ENCODE results near the gene ANKRD34A. TPM values are rescaled to one million over a fixed set of nuclear protein-coding genes. Genes with fewer than 3 reads are reported as not detected.

Gene ANKRD34A
- total and polyA plus RNA-seq, 2 of the 4 experiments (the other 2 are of a cell fraction) = 0.90 to 1.9 TPM

GRCh38 chr1:145996433-145997015 lies 32.1 kb upstream of the ANKRD34A start, which contains the start of gene TXNIP:
Gene TXNIP, minus strand, starts transcription at chr1:145996579. Its CDS starts 313 bp downstream, at chr1:145996266.
- Histone ChIP-seq H3K9me3 (ENCODE audit: control insufficient read depth, insufficient read depth, low read length) (no peaks in the 10 kb centered on the region), H2BK120ac (ENCODE audit: low read depth, low read length) (peak within 1 kb of the TSS; percentile 86), H3K18ac (ENCODE audit: low read depth, low read length) (peak within 1 kb of the TSS; percentile 82), H3K14ac (replicated peaks; ENCODE audit: low read depth, low read length) (peak within 1 kb of the TSS; percentile 91), H3K4me1 (ENCODE audit: control insufficient read depth, insufficient read depth, low read length) (peaks cover 10% of the 10 kb centered on the region), H4K20me1 (ENCODE audit: insufficient read depth, low read length) (peaks cover 12% of the 10 kb centered on the region; the same call in 1 of the 2 replicates), H3K4me3 (ENCODE audit: insufficient read depth, low read depth, low read length) (peak within 1 kb of the TSS; percentile 87), H3K4me2 (ENCODE audit: low read depth, low read length) (peak within 1 kb of the TSS; percentile 92), H3K4ac (ENCODE audit: low read depth, low read length) (peak within 1 kb of the TSS; percentile 88), H3K9me1 (ENCODE audit: insufficient read depth, low read length) (peaks cover 9% of the 10 kb centered on the region), H3K27ac (ENCODE audit: insufficient read depth, low read length) (peak within 1 kb of the TSS; percentile 76), H2AK5ac (ENCODE audit: low read depth, low read length) (peak within 1 kb of the TSS; percentile 75), H3K27me3 (ENCODE audit: control insufficient read depth, insufficient read depth, low read length) (no peaks in the 10 kb centered on the region), H3K23ac (ENCODE audit: low read depth, low read length) (peak within 1 kb of the TSS; percentile 88), H3K9ac (ENCODE audit: low read depth, low read length) (peak within 1 kb of the TSS; percentile 97), H4K8ac (ENCODE audit: low read depth in 2 of 2, low read length in 2 of 2) (peak within 1 kb of the TSS; percentile 76 to 92), H4K5ac (ENCODE audit: low read depth, low read length) (peak within 1 kb of the TSS; percentile 78), H2AFZ (replicated peaks; ENCODE audit: low read length, poor library complexity) (peak within 1 kb of the TSS; percentile 98), H2AK9ac (replicated peaks; ENCODE audit: low read depth, low read length, poor library complexity) (peak within 1 kb of the TSS; percentile 18), H3K56ac (ENCODE audit: extremely low read depth, insufficient read depth, low read length) (peak within 1 kb of the TSS; percentile 88), H2BK20ac (ENCODE audit: low read depth, low read length) (peak within 1 kb of the TSS; percentile 54), H2BK5ac (ENCODE audit: low read depth, low read length, poor library complexity, severe bottlenecking) (peak within 1 kb of the TSS; percentile 86), H2BK15ac (ENCODE audit: low read depth, low read length) (peak within 1 kb of the TSS; percentile 83), H4K91ac (ENCODE audit: insufficient read depth, low read depth, low read length) (peak within 1 kb of the TSS; percentile 97), H3K36me3 (ENCODE audit: control insufficient read depth, insufficient read depth, low read length) (peaks cover 13% of the 10 kb centered on the region), H3K79me1 (ENCODE audit: low read depth in 1 of 2, low read length in 2 of 2) (peaks cover 22 to 35% of the 10 kb centered on the region in 2 experiments)
- 0% methylated on average over 4 of the region's 30 CpGs; no CpG with 5 or more reads in 1 of the 2 experiments for WGBS, 2 experiments (ENCODE audit: extremely low coverage in 2 of 2, insufficient read length in 1 of 2)
- ATAC-seq (ENCODE audit: low read depth) (peak; percentile 97), DNase-seq (peak; percentile 96)
- intact Hi-C loops (cut with micrococcal nuclease) (loop anchor here (2.0 to 5.0 kb wide), 4 partner anchors 32 to 79 kb away; partner anchors contain the start of genes ANKRD34A, PEX11B, POLR3GL and RBM8A), in situ Hi-C loops (cut with MboI; ENCODE audit: low sequenced_read_pairs) (loop anchor here (5.0 kb wide), 1 partner anchor 79 kb away; the partner anchor contains the start of gene PEX11B), dilution Hi-C loops (cut with HindIII; ENCODE audit: low sequenced_read_pairs, unreplicated experiment) (no loop called here)
- CTCF ChIA-PET = interaction anchor here (0.6 to 0.9 kb wide), 2 partner anchors 17 to 259 kb away, joined by 3 to 4 read pairs; no protein-coding TSS in a partner anchor
- BruUV-seq (replicated peaks) = no TSS peak
- POLR2A ChIA-PET (ENCODE audit: unreplicated experiment) = interaction anchor here (0.6 to 1.0 kb wide), 4 partner anchors 10 to 133 kb away, joined by 3 to 4 read pairs (median 3); no protein-coding TSS in a partner anchor
- TF ChIP-seq MXI1 (IDR thresholded peaks at IDR 0.05; ENCODE audit: borderline replicate concordance, low read depth, low read length) (peak; percentile 98), USF2 (IDR thresholded peaks at IDR 0.05; ENCODE audit: low read depth, low read length) (peak; percentile 82), RAD21 (IDR thresholded peaks at IDR 0.05; ENCODE audit: low read length) (no peak), FOS (IDR thresholded peaks at IDR 0.05; ENCODE audit: low read depth, low read length) (peak; percentile 58; the same call in 1 of the 2 replicates), MAZ (IDR thresholded peaks at IDR 0.05; ENCODE audit: borderline replicate concordance, low read depth, low read length) (peak; percentile 86), RFX5 (IDR thresholded peaks at IDR 0.05; ENCODE audit: low read depth, low read length) (no peak), CEBPB (IDR thresholded peaks at IDR 0.05; ENCODE audit: low read depth, low read length) (no peak), MAFK (IDR thresholded peaks at IDR 0.05; ENCODE audit: low read depth, low read length) (no peak), NFE2L2 (IDR thresholded peaks at IDR 0.05; ENCODE audit: low read depth, low read length) (peak; percentile 13; the same call in 1 of the 2 replicates), CHD1 (IDR thresholded peaks at IDR 0.05; ENCODE audit: low read depth, low read length) (no peak), POLR2A (IDR thresholded peaks at IDR 0.05; ENCODE audit: low read depth, low read length) (peak; percentile 97), SMC3 (IDR thresholded peaks at IDR 0.05; ENCODE audit: low read depth, low read length) (no peak), BHLHE40 (IDR thresholded peaks at IDR 0.05; ENCODE audit: low read depth, low read length) (peak; percentile 98), CTCF (conservative IDR thresholded peaks at IDR 0.05; ENCODE audit: low read depth, low read length) (no peak)

All from IMR-90 (cell line).